Esophagus (tissue), 2 donors: ENCODE results near the gene USF3. TPM values are rescaled to one million over a fixed set of nuclear protein-coding genes. Genes with fewer than 3 reads are reported as not detected.

Experiments
- H3K27ac ChIP-seq, 2 donors: one replicate each; pipeline ENCODE4 v1.5.1; 2013; ENCODE audit warnings: low read depth in 2 of 2, mild to moderate bottlenecking in 2 of 2, inconsistent platforms in 1 of 2, low read length in 1 of 2, moderate library complexity in 1 of 2
- H3K27me3 ChIP-seq, 2 donors: one replicate each; pipeline ENCODE4 v1.6.1; 2013; ENCODE audit warnings: low read length in 2 of 2, control low read depth in 1 of 2, mild to moderate bottlenecking in 1 of 2; ENCODE audit not compliant: insufficient read depth in 2 of 2, control insufficient read depth in 1 of 2
- H3K36me3 ChIP-seq, 2 donors: one replicate each; pipeline ENCODE4 v1.6.1; 2013; ENCODE audit warnings: low read length in 1 of 2; ENCODE audit not compliant: control insufficient read depth in 2 of 2, insufficient read depth in 2 of 2
- H3K4me1 ChIP-seq, 2 donors: one replicate each; pipeline ENCODE4 v1.6.1; 2013; ENCODE audit warnings: low read length in 1 of 2; ENCODE audit not compliant: control insufficient read depth in 2 of 2, insufficient read depth in 2 of 2
- H3K4me3 ChIP-seq, 2 donors: one replicate each; pipeline ENCODE4 v1.5.1; 2013; ENCODE audit warnings: low read length in 2 of 2, mild to moderate bottlenecking in 2 of 2, low read depth in 1 of 2, moderate library complexity in 1 of 2
- H3K9me3 ChIP-seq, 2 donors: one replicate each; pipeline ENCODE4 v1.6.1; 2013; ENCODE audit warnings: mild to moderate bottlenecking in 2 of 2, low read depth in 1 of 2, low read length in 1 of 2, moderate library complexity in 1 of 2; ENCODE audit not compliant: control insufficient read depth in 2 of 2, insufficient read depth in 1 of 2
- WGBS, 2 donors: extraction: QIAGEN DNeasy Blood & Tissue Kit; methylation state at CpG; one replicate each; pipeline ENCODE4 v1.1.7; 2013; 5-methylcytosine and 5-hydroxymethylcytosine counted together
- polyA plus RNA-seq, 2 donors: library from polyadenylated mRNA; stranded (reverse); fragments of 200-250 nt; gene quantifications; one replicate each; pipeline ENCODE4 v1.2.3, GENCODE V29; 2013
- donor health status: healthy with polysubstance abuse.
- donor health status: Bipolar disorder and iron deficiency.

Gene USF3
- polyA plus RNA-seq, 2 donors, result 2.9 to 3.8 TPM

DNA sequence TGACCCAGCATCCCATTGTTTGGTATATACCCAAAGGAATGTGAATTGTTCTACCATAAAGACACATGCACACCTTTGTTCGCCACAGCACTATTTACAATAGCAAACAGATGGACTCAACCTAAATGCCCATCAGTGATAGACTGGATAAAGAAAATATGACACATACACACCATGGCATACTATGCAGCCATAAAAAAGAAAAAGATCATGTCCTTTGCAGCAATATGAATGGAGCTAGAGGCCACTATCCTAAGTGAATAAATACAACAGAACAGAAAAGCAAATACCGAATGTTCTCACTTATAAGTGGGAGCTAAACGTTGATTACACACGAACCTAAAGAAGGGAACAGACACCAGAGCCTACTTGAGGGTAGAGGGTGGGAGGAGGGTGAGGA lies 11.4 kb upstream of the USF3 start:
- Histone ChIP-seq H3K27ac (no peak overlapping the region), H3K36me3 (no peaks in the 10 kb centered on the region), H3K4me1 (no peaks in the 10 kb centered on the region), H3K9me3 (no peaks in the 10 kb centered on the region), H3K4me3 (no peak overlapping the region), H3K27me3 (no peaks in the 10 kb centered on the region)
- WGBS, 2 donors, result 92 to 97% methylated on average over 4 of the region's 4 CpGs

DNA sequence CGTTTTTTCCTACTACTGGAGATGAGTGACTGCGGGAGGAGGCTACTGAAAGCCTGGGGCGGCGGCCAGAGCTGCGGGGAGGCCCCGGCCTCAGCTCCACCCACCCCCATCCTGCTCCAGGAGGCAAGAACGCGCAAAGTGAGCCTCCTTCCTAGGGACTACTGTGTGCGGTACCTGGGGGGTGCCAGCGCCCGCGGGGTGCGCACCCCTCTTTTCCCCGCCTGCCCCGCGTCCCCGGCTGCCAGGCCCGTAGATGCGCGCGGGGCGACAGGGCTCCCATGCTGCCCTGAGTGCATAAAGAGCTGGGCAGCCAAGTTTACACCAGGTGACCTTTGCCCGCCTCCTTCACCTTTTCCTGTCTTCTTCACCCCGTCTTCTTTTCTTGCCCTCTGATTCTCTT lies 2.5 kb upstream of the USF3 start:
- no peaks in the 10 kb centered on the region for H3K36me3 ChIP-seq
- H3K27ac ChIP-seq, result peak overlapping the region in 1 of 2 donors; percentile 2
- H3K4me1 ChIP-seq, result peaks cover 0 to 3% of the 10 kb centered on the region in 2 donors
- no peaks in the 10 kb centered on the region for H3K27me3 ChIP-seq
- no peaks in the 10 kb centered on the region for H3K9me3 ChIP-seq
- peak overlapping the region; percentile 39 to 57 for H3K4me3 ChIP-seq
- 20 to 29% methylated on average over 23 to 24 of the region's 24 CpGs for WGBS, 2 donors

DNA sequence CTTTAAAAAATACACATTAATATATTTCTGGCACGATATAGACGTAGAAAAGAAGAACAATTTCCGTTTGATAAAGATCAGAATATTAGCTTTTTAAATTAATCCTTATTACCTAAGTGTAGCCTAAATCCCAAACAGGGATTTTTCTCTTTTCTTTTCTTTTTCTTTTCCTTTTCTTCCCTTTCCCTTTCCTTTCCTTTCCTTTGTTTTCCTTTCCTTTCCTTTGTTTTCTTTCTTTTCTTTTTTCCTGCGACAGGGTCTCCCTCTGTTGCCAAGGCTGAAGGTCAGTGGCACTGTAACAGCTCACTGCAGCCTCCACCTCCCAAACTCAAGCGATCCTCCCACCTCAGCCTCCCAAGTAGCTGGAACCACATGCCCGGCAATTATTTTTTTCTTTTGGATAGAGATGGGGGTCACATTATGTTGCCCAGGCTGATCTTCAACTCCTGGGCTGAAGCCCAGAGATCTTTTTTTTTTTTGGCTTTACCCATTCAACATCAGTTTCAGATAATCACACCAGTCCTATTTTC lies 1.8 kb upstream of the USF3 start:
- no peak overlapping the region for H3K27ac ChIP-seq

DNA sequence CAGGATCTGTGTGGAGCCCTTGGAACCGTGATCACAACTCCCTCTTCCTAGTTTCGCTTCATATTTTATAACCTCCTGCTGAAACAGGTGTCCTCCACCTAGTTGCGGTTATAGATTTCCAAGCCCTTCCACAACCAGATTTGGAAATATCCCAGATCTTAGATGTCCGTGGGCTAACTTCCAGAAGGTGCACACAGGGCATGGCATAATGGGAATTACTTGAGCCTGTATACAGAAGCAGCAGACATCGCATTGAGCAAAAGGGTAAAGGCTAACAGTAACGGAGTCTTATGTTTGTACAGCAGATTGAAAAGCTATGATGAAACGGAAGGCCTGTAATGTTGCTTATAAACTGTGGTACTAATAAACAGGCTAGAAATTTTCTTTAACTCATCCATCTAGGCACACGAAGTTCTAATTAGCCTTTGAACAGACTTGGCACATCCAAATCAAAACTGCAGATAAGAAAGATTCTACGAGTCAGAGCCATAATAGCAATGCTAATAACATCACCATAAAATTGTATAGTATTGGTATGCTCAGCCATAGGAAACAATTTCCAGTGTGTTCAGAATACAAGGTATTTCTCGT lies 1.2 kb upstream of the USF3 start:
- 5% methylated on average over 10 of the region's 10 CpGs for WGBS, 2 donors
- peak overlapping the region; percentile 60 to 65 for H3K4me3 ChIP-seq

More for the DNA sequence above, 1.8 kb upstream of the USF3 start:
- 61% methylated on average over 6 of the region's 6 CpGs for WGBS, 2 donors
- no peak overlapping the region for H3K4me3 ChIP-seq
- H3K27me3 ChIP-seq, result no peaks in the 10 kb centered on the region
- peaks cover 0 to 3% of the 10 kb centered on the region in 2 donors for H3K4me1 ChIP-seq
- H3K36me3 ChIP-seq, result no peaks in the 10 kb centered on the region
- H3K9me3 ChIP-seq, result no peaks in the 10 kb centered on the region

DNA sequence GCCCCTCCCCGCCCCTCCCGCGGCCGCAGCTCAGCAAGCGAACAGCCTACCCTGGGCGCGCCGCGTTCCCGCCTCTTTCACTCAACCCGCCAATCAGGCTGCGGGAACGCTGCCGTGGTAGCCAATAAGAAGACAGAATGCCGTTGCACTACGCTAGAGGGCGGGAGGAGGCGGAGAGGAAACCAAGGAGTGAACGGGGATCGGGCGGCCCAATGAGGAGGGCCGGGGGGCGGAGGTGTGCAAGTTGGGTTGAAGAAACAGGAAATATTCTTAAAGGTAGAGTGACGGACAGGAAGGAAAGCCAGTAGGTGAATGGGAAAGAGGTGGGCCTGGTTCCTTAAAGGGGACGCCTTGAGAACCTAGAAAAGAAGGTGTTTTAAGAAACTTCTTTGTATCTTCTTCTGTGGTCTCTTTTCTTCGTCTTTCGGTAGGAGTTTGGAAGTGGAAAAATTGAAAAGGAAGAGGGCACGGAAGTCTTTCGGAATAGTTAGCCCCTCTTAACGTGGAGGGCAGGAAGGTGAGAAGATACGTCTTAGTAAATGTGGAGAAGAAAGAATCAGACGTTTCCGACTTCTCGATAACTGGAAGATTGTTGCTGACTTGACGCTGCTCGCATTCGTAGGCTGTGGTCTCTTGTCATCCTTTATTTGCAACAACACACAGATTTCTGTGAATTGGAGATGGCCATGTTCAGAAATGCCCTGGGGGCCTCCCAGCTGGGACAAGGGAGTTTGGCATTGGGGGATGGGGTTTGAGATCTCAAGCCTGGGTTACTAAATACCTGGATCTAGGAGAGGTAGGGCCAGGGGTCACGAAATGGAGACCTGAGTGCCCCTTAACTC lies 437 bp upstream of the USF3 start:
- Histone ChIP-seq H3K4me1 (peaks cover 0 to 3% of the 10 kb centered on the region in 2 donors), H3K9me3 (no peaks in the 10 kb centered on the region), H3K4me3 (peak overlapping the region; percentile 65 to 89), H3K27me3 (no peaks in the 10 kb centered on the region), H3K36me3 (no peaks in the 10 kb centered on the region), H3K27ac (peak overlapping the region; percentile 98 to 99)
- WGBS, 2 donors, result 0 to 1% methylated on average over 37 to 38 of the region's 38 CpGs

More for the DNA sequence above, 1.2 kb upstream of the USF3 start:
- Histone ChIP-seq H3K27ac (peak overlapping the region; percentile 83), H3K4me1 (peaks cover 0 to 3% of the 10 kb centered on the region in 2 donors), H3K9me3 (no peaks in the 10 kb centered on the region), H3K27me3 (no peaks in the 10 kb centered on the region), H3K36me3 (no peaks in the 10 kb centered on the region)

DNA sequence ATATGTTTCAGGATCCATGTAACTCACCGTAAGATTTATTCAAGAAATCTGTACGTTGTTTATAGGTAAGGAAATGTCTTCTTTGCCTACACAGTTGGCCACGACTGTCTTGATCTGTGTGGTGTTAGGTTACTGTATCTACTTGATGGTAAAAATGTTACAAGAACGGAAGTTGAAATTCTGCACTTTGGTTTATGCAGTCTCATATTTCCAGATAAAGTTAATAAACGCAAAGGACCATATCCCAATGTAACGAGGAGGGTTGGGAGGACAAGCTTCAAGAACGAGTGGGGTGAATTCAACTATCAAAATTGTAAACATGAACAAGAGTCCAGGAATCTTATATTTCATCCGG lies 1.0 kb downstream of the USF3 start:
- Histone ChIP-seq H3K27ac (peak overlapping the region in 1 of 2 donors; percentile 99), H3K4me3 (peak overlapping the region; percentile 65 to 89), H3K36me3 (no peaks in the 10 kb centered on the region), H3K27me3 (no peaks in the 10 kb centered on the region), H3K9me3 (no peaks in the 10 kb centered on the region), H3K4me1 (peaks cover 0 to 3% of the 10 kb centered on the region in 2 donors)
- 4 to 12% methylated on average over 8 of the region's 8 CpGs for WGBS, 2 donors

DNA sequence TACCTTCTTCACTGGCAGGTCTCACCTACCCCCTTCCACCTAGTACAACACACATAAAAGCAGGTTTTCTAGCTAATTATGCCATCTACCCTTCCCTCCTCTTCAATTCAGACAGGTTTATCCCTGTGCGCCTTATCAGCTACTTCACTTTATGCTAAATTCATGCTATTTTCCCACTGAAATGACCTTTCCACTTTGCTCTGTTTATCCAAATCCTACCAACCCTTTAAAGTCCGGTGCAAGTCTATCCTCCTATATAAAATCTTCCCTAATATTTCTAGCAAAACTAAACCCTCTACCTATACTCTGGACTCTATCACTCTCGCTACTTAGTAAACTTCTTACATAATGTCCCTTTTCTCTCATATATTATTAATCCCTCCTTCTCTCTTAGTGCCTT lies 6.0 kb downstream of the USF3 start:
- Histone ChIP-seq H3K4me1 (no peaks in the 10 kb centered on the region), H3K36me3 (no peaks in the 10 kb centered on the region), H3K4me3 (no peak overlapping the region), H3K9me3 (no peaks in the 10 kb centered on the region), H3K27ac (no peak overlapping the region), H3K27me3 (no peaks in the 10 kb centered on the region)
- WGBS, 2 donors, result 91 to 93% methylated on average over 3 of the region's 3 CpGs

DNA sequence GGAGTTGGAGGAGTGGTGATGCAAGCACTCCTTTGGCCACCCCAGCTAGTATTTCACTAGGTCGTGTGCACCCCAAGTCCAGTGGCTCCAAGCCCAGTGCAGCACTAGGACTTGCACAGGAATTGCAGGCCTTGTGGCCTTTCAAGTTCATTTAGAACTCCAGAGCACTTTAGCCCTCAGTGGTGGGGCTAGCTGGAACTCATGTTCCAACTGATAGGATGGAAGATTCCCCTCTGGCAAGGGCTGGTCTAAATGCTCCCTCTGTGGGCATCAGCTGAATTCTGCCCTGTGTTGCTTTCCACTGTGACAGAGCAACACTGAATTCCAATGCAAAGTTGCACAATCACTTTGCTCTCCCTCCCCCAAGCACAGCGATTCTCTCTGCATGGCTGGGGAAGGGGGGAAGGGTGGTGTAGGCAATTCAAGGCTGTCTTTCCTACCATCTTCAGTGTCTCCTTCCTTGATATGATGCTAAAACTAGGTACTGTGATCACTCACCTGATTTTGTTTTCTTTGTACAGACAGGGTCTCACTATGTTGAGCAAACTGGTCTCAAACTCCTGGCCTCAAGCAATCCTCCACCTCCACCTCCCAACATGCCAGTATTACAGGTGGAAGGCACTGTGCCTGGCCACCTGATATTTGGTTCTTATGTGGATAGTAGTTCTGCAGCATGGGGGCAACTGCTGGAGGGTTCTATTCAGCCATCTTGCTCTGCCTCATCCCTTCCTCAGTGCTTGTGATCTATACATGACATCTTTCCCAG lies 10.3 kb downstream of the USF3 start:
- 83 to 87% methylated on average over 2 of the region's 2 CpGs for WGBS, 2 donors
- Histone ChIP-seq H3K9me3 (no peaks in the 10 kb centered on the region), H3K4me3 (no peak overlapping the region), H3K27me3 (no peaks in the 10 kb centered on the region), H3K27ac (peak overlapping the region in 1 of 2 donors; percentile 18), H3K4me1 (no peaks in the 10 kb centered on the region), H3K36me3 (no peaks in the 10 kb centered on the region)

DNA sequence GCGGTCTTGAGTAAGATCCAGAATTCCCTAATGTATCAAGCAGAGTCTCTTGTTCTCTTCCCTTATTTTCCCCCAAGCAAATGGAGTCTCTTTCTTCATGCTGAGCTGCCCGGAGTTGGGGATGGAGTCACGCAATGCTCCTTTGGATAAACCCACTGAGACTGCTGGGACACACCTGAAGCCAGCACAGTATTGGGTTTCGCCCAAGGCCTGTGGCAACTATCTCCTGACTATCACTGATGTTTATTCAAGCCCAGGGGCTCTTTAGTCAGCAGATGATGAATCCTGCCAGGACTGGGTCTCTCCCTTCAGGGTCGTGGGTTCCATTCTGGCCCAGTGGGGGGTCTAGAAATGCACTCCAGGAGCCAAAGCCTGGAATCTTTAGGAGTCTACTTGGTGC lies 11.3 kb downstream of the USF3 start:
- no peaks in the 10 kb centered on the region for H3K4me1 ChIP-seq
- WGBS, 2 donors, result 88 to 89% methylated on average over 5 of the region's 5 CpGs

More for the DNA sequence above, 11.3 kb downstream of the USF3 start:
- H3K36me3 ChIP-seq, result no peaks in the 10 kb centered on the region
- no peaks in the 10 kb centered on the region for H3K27me3 ChIP-seq
- H3K9me3 ChIP-seq, result no peaks in the 10 kb centered on the region
- H3K4me3 ChIP-seq, result no peak overlapping the region
- no peak overlapping the region for H3K27ac ChIP-seq
